H9 (cell line): ENCODE measurements around the gene NECTIN1. TPM values are rescaled to one million over a fixed set of nuclear protein-coding genes. Genes with fewer than 3 reads are reported as not detected.

Experiments used
- DNase-seq: peaks from one replicate; pipeline ENCODE4 v3.0.0-alpha.2; 2017
- H2AFZ ChIP-seq: one replicate; pipeline ENCODE4 v1.6.1; 2013; ENCODE audit warnings: mild to moderate bottlenecking, low read length, control low read depth, moderate library complexity
- H2AK5ac ChIP-seq: 2 replicates; pipeline ENCODE4 v1.6.1; 2013; ENCODE audit warnings: low read length, control low read depth, mixed read lengths; ENCODE audit not compliant: insufficient read length
- H2BK120ac ChIP-seq: one replicate; pipeline ENCODE4 v1.6.1; 2013; ENCODE audit warnings: low read depth, mild to moderate bottlenecking, low read length, control low read depth, inconsistent platforms; ENCODE audit not compliant: poor library complexity, severe bottlenecking
- H2BK12ac ChIP-seq: 2 replicates; pipeline ENCODE4 v1.6.1; 2013; ENCODE audit warnings: low read length, control low read depth, mixed read lengths, low read depth; ENCODE audit not compliant: insufficient read length
- H2BK15ac ChIP-seq: 2 replicates; pipeline ENCODE4 v1.6.1; 2013; ENCODE audit warnings: low read depth, low read length, control low read depth
- H2BK20ac ChIP-seq: one replicate; pipeline ENCODE4 v1.6.1; 2013; ENCODE audit warnings: low read depth, mild to moderate bottlenecking, low read length, control low read depth, inconsistent platforms; ENCODE audit not compliant: poor library complexity, severe bottlenecking
- H2BK5ac ChIP-seq: 2 replicates; pipeline ENCODE4 v1.6.1; 2013; ENCODE audit warnings: low read length, control low read depth, mixed read lengths; ENCODE audit not compliant: insufficient read length
- H3K14ac ChIP-seq: 2 replicates; pipeline ENCODE4 v1.6.1; 2013; ENCODE audit warnings: low read length, control low read depth; ENCODE audit not compliant: insufficient read depth
- H3K18ac ChIP-seq: 2 replicates; pipeline ENCODE4 v1.6.1; 2013; ENCODE audit warnings: low read depth, mild to moderate bottlenecking, mixed read lengths, low read length, control low read depth; ENCODE audit not compliant: insufficient read length
- H3K23ac ChIP-seq: 2 replicates; pipeline ENCODE4 v1.6.1; 2013; ENCODE audit warnings: low read length, control low read depth, mixed read lengths, low read depth; ENCODE audit not compliant: insufficient read length
- H3K23me2 ChIP-seq: 2 replicates; pipeline ENCODE4 v1.6.1; 2013; ENCODE audit warnings: low read depth, mild to moderate bottlenecking, mixed read lengths, low read length, control low read depth; ENCODE audit not compliant: insufficient read length, poor library complexity, severe bottlenecking
- H3K27ac ChIP-seq: 2 replicates; pipeline ENCODE4 v1.5.1; 2013; ENCODE audit warnings: low read length, control low read depth, mixed read lengths, low read depth; ENCODE audit not compliant: insufficient read length
- H3K27me3 ChIP-seq: 2 replicates; pipeline ENCODE4 v1.6.1; 2013; ENCODE audit warnings: low read length, control low read depth, inconsistent platforms; ENCODE audit not compliant: insufficient read depth
- H3K4ac ChIP-seq: 2 replicates; pipeline ENCODE4 v1.6.1; 2013; ENCODE audit warnings: low read depth, mild to moderate bottlenecking, control low read depth, inconsistent platforms, low read length, moderate library complexity
- H3K4me1 ChIP-seq: 2 replicates; pipeline ENCODE4 v1.6.1; 2013; ENCODE audit warnings: low read length, control low read depth, inconsistent platforms; ENCODE audit not compliant: insufficient read depth
- H3K4me2 ChIP-seq: 2 replicates; pipeline ENCODE4 v1.6.1; 2013; ENCODE audit warnings: low read length, control low read depth, mixed read lengths; ENCODE audit not compliant: insufficient read length, insufficient read depth
- H3K56ac ChIP-seq: 2 replicates; pipeline ENCODE4 v1.6.1; 2013; ENCODE audit warnings: low read depth, mild to moderate bottlenecking, mixed read lengths, low read length, control low read depth; ENCODE audit not compliant: insufficient read length
- H3K79me1 ChIP-seq: 2 replicates; pipeline ENCODE4 v1.6.1; 2013; ENCODE audit warnings: low read depth, mild to moderate bottlenecking, moderate library complexity, low read length, control low read depth, inconsistent platforms; ENCODE audit not compliant: insufficient read depth, poor library complexity, severe bottlenecking
- H3K79me2 ChIP-seq: 2 replicates; pipeline ENCODE4 v1.6.1; 2013; ENCODE audit warnings: low read length, control low read depth, inconsistent platforms; ENCODE audit not compliant: insufficient read depth
- H3K9ac ChIP-seq: 2 replicates; pipeline ENCODE4 v1.6.1; 2013; ENCODE audit warnings: low read length, control low read depth, mixed read lengths; ENCODE audit not compliant: insufficient read length; ENCODE audit errors: extremely low read depth
- H3K9me3 ChIP-seq: one replicate; pipeline ENCODE4 v1.6.1; 2013; ENCODE audit warnings: low read depth, low read length, inconsistent platforms; ENCODE audit not compliant: control insufficient read depth
- H3T11ph ChIP-seq: one replicate; pipeline ENCODE4 v1.6.1; 2013; ENCODE audit warnings: mild to moderate bottlenecking, low read length, control low read depth, inconsistent platforms
- H4K20me1 ChIP-seq: one replicate; pipeline ENCODE4 v1.6.1; 2013; ENCODE audit not compliant: control insufficient read depth, insufficient read length, insufficient read depth
- H4K5ac ChIP-seq: 2 replicates; pipeline ENCODE4 v1.6.1; 2013; ENCODE audit warnings: low read depth, mild to moderate bottlenecking, mixed read lengths, low read length, control low read depth; ENCODE audit not compliant: insufficient read length
- H4K8ac ChIP-seq: replicated peaks from 2 replicates; pipeline ENCODE4 v1.6.1; 2013; ENCODE audit warnings: low read length, control low read depth, mixed read lengths, low read depth; ENCODE audit not compliant: insufficient read length
- H4K91ac ChIP-seq: 2 replicates; pipeline ENCODE4 v1.6.1; 2013; ENCODE audit warnings: low read depth, mild to moderate bottlenecking, moderate library complexity, mixed read lengths, low read length, control low read depth; ENCODE audit not compliant: insufficient read length
- H3K27ac Mint-ChIP-seq, 3 experiments: 2 replicates in 2 of 3; 3 replicates in 1 of 3; pipeline ENCODE4 v1.8.0; 2020 to 2021; ENCODE audit warnings: mixed read lengths in 3 of 3, mild to moderate bottlenecking in 1 of 3, moderate library complexity in 1 of 3
- H3K27me3 Mint-ChIP-seq: 2 replicates; pipeline ENCODE4 v1.8.0; 2021; ENCODE audit warnings: low read depth, mild to moderate bottlenecking, moderate library complexity, mixed read lengths
- H3K36me3 Mint-ChIP-seq, 3 experiments: 2 replicates in 2 of 3; 3 replicates in 1 of 3; pipeline ENCODE4 v1.8.0; 2020 to 2021; ENCODE audit warnings: low read depth in 3 of 3, mixed read lengths in 3 of 3; ENCODE audit not compliant: insufficient read depth in 1 of 3
- H3K4me1 Mint-ChIP-seq, 2 experiments: 2 replicates each; pipeline ENCODE4 v1.8.0; 2020; ENCODE audit warnings: mixed read lengths in 2 of 2
- H3K4me3 Mint-ChIP-seq, 2 experiments: 2 replicates in 1 of 2; 3 replicates in 1 of 2; pipeline ENCODE4 v1.8.0; 2020 to 2021; ENCODE audit warnings: mild to moderate bottlenecking in 2 of 2, mixed read lengths in 2 of 2, moderate library complexity in 1 of 2
- H3K9me3 Mint-ChIP-seq, 2 experiments: 2 replicates in 1 of 2; 3 replicates in 1 of 2; pipeline ENCODE4 v1.8.0; 2020; ENCODE audit warnings: mild to moderate bottlenecking in 2 of 2, mixed read lengths in 2 of 2, moderate library complexity in 1 of 2
- WGBS: extraction: QIAGEN DNeasy Blood & Tissue Kit; methylation state at CpG from one replicate; pipeline ENCODE4 v1.1.7; 2013; ENCODE audit warnings: missing lambda C conversion rate, low lambda C conversion rate, mixed read lengths; ENCODE audit not compliant: insufficient read length; ENCODE audit errors: extremely low coverage; 5-methylcytosine and 5-hydroxymethylcytosine counted together
- total RNA-seq: library from RNA; stranded (reverse); gene quantifications from 2 replicates; pipeline ENCODE4 v1.2.1, GENCODE V29; 2021
- TF ChIP-seq, protein P1 (sequence below): fragments of 200-600 bp; sonication (generic); conservative IDR thresholded peaks from 3 replicates; pipeline ENCODE4 v1.8.0; 2021; ENCODE audit warnings: antibody characterized with exemption, mild to moderate bottlenecking

Gene NECTIN1
- total RNA-seq, 1 experiment from 2014 or later = 113 TPM

DNA sequence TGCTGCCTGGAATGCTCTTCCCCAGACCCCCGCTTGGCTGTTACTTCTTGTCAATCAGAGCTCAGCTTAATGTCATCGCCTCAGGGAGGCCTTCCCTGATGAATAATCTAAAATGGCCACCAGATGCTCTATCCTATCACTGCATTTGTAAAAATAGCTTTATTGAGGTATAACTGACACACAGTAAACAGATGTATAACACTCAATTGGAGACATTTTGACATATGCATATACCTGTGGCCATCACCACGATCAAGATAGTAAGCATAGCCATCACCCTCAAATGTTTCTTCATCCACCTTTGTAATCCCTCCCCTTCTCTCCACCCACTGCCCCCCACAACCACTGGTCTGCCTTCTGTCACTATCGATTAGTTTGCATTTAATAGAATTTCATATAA, 36.6 kb upstream of the NECTIN1 start:
- no peak overlapping the region for H3K56ac ChIP-seq
- H3K23me2 ChIP-seq = no peaks in the 10 kb centered on the region
- no peak overlapping the region for H3K14ac ChIP-seq
- H3K79me1 ChIP-seq = no peaks in the 10 kb centered on the region
- TF ChIP-seq, protein P1, sequence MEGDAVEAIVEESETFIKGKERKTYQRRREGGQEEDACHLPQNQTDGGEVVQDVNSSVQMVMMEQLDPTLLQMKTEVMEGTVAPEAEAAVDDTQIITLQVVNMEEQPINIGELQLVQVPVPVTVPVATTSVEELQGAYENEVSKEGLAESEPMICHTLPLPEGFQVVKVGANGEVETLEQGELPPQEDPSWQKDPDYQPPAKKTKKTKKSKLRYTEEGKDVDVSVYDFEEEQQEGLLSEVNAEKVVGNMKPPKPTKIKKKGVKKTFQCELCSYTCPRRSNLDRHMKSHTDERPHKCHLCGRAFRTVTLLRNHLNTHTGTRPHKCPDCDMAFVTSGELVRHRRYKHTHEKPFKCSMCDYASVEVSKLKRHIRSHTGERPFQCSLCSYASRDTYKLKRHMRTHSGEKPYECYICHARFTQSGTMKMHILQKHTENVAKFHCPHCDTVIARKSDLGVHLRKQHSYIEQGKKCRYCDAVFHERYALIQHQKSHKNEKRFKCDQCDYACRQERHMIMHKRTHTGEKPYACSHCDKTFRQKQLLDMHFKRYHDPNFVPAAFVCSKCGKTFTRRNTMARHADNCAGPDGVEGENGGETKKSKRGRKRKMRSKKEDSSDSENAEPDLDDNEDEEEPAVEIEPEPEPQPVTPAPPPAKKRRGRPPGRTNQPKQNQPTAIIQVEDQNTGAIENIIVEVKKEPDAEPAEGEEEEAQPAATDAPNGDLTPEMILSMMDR = no peak
- Mint-ChIP-seq H3K27me3 (peaks cover 32% of the 10 kb centered on the region), H3K4me1 (peaks cover 18% of the 10 kb centered on the region in 2 experiments), H3K36me3 (no peaks in the 10 kb centered on the region), H3K9me3 (peaks cover 4 to 5% of the 10 kb centered on the region in 2 experiments; a peak in 3 of 5 replicates), H3K27ac (no peak overlapping the region), H3K4me3 (no peak overlapping the region)
- H3K27ac ChIP-seq = no peak overlapping the region
- H2BK15ac ChIP-seq = no peak overlapping the region
- H2BK12ac ChIP-seq = no peak overlapping the region
- H3K9ac ChIP-seq = no peak overlapping the region
- H2BK120ac ChIP-seq = no peak overlapping the region
- H3K18ac ChIP-seq = no peak overlapping the region
- no peak for DNase-seq
- H2AK5ac ChIP-seq = no peak overlapping the region
- H3K23ac ChIP-seq = no peak overlapping the region
- no peaks in the 10 kb centered on the region for H4K20me1 ChIP-seq
- H3K4me1 ChIP-seq = no peaks in the 10 kb centered on the region
- no peaks in the 10 kb centered on the region for H3K27me3 ChIP-seq
- no peak overlapping the region for H2AFZ ChIP-seq
- no peak overlapping the region for H4K5ac ChIP-seq
- H2BK5ac ChIP-seq = no peak overlapping the region
- no CpG with 5 or more reads among the region's 4 CpGs for WGBS
- H3K4me2 ChIP-seq = no peak overlapping the region
- H4K8ac ChIP-seq = no peak overlapping the region
- H3K79me2 ChIP-seq = no peaks in the 10 kb centered on the region
- no peak overlapping the region for H3T11ph ChIP-seq
- H4K91ac ChIP-seq = no peak overlapping the region
- H3K9me3 ChIP-seq = no peaks in the 10 kb centered on the region
- H2BK20ac ChIP-seq = no peak overlapping the region
- no peak overlapping the region for H3K4ac ChIP-seq
